ENCODE measurements around the gene PWP2.
"Not testable (repeated sequence)": the region's sequence is repeated elsewhere in the genome, so short reads cannot be mapped to it uniquely, and the experiment has no call there.

The PWP2 gene

GRCh38 chr21:44083631-44084291 is 23.4 kb upstream of the PWP2 start:
- no peak for DNase-seq (ENCODE audit: low read depth in 2 of 2)

- DNase-seq (ENCODE audit: low read depth in 2 of 2): no peak
Observed at GRCh38 chr21:44084496-44085241, 22.5 kb upstream of the PWP2 start.

- DNase-seq (ENCODE audit: low read depth in 2 of 2): no peak
Observed at GRCh38 chr21:44085491-44086321, 21.5 kb upstream of the PWP2 start.

- no peak for DNase-seq (ENCODE audit: low read depth in 2 of 2)
Observed at GRCh38 chr21:44086636-44087425, 20.4 kb upstream of the PWP2 start.

- no peak for DNase-seq (ENCODE audit: low read depth in 2 of 2)
Observed at GRCh38 chr21:44087426-44088400, 19.5 kb upstream of the PWP2 start.

- DNase-seq (ENCODE audit: low read depth in 2 of 2): no peak
Observed at GRCh38 chr21:44088401-44088780, 18.8 kb upstream of the PWP2 start.

- no peak for DNase-seq (ENCODE audit: low read depth in 2 of 2)
Observed at GRCh38 chr21:44089001-44089911, 17.9 kb upstream of the PWP2 start.

- no peak for DNase-seq (ENCODE audit: low read depth in 2 of 2)
Observed at GRCh38 chr21:44090325-44090724, 16.9 kb upstream of the PWP2 start.

GRCh38 chr21:44092211-44092610 is 15.0 kb upstream of the PWP2 start:
- no peak for DNase-seq (ENCODE audit: low read depth in 2 of 2)

- no peak for DNase-seq (ENCODE audit: low read depth in 2 of 2)
Observed at GRCh38 chr21:44093761-44094160, 13.4 kb upstream of the PWP2 start.

- DNase-seq (ENCODE audit: low read depth in 2 of 2): no peak
Observed at GRCh38 chr21:44094832-44095231, 12.4 kb upstream of the PWP2 start.

- not testable (repeated sequence) for DNase-seq (ENCODE audit: low read depth in 2 of 2)
Observed at GRCh38 chr21:44098507-44098906, 8.7 kb upstream of the PWP2 start.

- not testable (repeated sequence) for DNase-seq (ENCODE audit: low read depth in 2 of 2)
Observed at GRCh38 chr21:44098964-44099363, 8.2 kb upstream of the PWP2 start.

GRCh38 chr21:44107589-44107988 is 390 bp downstream of the PWP2 start:
- not testable (repeated sequence) for DNase-seq (ENCODE audit: low read depth in 2 of 2)

- not testable (repeated sequence) for DNase-seq (ENCODE audit: low read depth in 2 of 2)
Observed at GRCh38 chr21:44113702-44114371, 6.6 kb downstream of the PWP2 start.

- not testable (repeated sequence) for DNase-seq (ENCODE audit: low read depth in 2 of 2)
Observed at GRCh38 chr21:44122131-44122530, 14.9 kb downstream of the PWP2 start.

GRCh38 chr21:44127827-44128226 is 20.6 kb downstream of the PWP2 start:
- not testable (repeated sequence) for DNase-seq (ENCODE audit: low read depth in 2 of 2)

GRCh38 chr21:44133715-44134057 is 26.5 kb downstream of the PWP2 start:
- DNase-seq (ENCODE audit: low read depth in 2 of 2): not testable (repeated sequence)

GRCh38 chr21:44134732-44135131 is 27.5 kb downstream of the PWP2 start:
- not testable (repeated sequence) for DNase-seq (ENCODE audit: low read depth in 2 of 2)
